ENCODE measurements around the gene APOBEC3A.

Gene APOBEC3A

DNA sequence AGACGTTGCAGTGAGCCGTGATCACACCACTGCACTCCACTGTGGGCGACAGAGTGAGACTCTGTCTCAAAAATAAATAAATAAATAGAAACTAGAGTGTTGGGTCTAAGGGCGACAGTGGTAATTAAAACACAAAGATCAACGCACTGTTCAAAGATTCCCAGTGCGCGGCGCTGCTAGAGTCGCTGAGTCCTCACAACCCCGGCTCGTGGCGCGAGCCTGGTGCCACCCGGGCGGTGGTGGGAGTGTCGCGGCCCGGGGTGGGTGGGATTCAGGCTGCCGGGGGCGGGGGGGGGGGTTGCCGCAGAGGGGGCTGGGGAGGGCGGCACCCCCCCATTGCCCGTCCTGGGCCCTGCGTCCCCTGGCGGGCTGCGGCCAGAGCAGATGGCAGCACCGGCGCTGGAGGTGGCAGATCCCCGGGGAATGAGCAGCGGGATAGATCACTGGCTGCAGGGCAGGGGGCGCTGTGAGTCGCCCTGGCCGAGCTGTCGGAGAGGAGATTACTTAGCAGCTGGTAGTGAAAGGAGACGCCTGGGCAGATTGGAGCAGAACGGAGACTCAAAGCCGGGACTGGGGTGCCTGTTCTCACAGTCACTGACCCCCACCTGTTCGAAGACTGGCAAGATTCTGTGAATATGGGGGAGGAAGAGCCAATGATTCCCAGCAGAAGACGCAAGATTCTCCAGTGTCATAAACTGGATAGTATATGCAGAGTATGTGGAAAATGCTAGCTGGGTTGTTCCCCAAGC lies 30.2 kb upstream of the APOBEC3A start:
- Histone ChIP-seq H4K20me1 (ENCODE audit: insufficient read depth, low read length) (no peaks in the 10 kb centered on the region; the same call in 1 of the 2 replicates), H3K27me3 (ENCODE audit: insufficient read depth, low read length, poor library complexity) (peaks cover 7% of the 10 kb centered on the region), H3K79me2 (ENCODE audit: insufficient read depth, low read length) (no peaks in the 10 kb centered on the region), H3K4me1 (ENCODE audit: insufficient read depth, low read length) (no peaks in the 10 kb centered on the region), H3K27ac (ENCODE audit: low read length) (no peak overlapping the region), H3K9ac (ENCODE audit: low read depth, low read length) (no peak overlapping the region), H3K36me3 (ENCODE audit: insufficient read depth, low read length) (no peaks in the 10 kb centered on the region), H3K4me3 (ENCODE audit: low read depth in 1 of 2, low read length in 2 of 2) (no peak overlapping the region), H3K9me3 (ENCODE audit: insufficient read depth, low read length, severe bottlenecking) (no peaks in the 10 kb centered on the region), H2AFZ (ENCODE audit: low read depth, low read length) (no peak overlapping the region), H3K4me2 (ENCODE audit: insufficient read depth, low read length) (no peak overlapping the region)
- TF ChIP-seq EZH2 (IDR thresholded peaks at IDR 0.05; ENCODE audit: borderline replicate concordance, low read depth, low read length, severe bottlenecking): no peak
- TF ChIP-seq, protein P1, sequence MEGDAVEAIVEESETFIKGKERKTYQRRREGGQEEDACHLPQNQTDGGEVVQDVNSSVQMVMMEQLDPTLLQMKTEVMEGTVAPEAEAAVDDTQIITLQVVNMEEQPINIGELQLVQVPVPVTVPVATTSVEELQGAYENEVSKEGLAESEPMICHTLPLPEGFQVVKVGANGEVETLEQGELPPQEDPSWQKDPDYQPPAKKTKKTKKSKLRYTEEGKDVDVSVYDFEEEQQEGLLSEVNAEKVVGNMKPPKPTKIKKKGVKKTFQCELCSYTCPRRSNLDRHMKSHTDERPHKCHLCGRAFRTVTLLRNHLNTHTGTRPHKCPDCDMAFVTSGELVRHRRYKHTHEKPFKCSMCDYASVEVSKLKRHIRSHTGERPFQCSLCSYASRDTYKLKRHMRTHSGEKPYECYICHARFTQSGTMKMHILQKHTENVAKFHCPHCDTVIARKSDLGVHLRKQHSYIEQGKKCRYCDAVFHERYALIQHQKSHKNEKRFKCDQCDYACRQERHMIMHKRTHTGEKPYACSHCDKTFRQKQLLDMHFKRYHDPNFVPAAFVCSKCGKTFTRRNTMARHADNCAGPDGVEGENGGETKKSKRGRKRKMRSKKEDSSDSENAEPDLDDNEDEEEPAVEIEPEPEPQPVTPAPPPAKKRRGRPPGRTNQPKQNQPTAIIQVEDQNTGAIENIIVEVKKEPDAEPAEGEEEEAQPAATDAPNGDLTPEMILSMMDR (IDR thresholded peaks at IDR 0.05; ENCODE audit: borderline replicate concordance, extremely low read depth, low read length, poor library complexity, severe bottlenecking): peak; percentile 34
- ATAC-seq (ENCODE audit: insufficient read depth, low read depth): 0 out of 3 replicates have a peak, but pooled peaks have one; percentile 35
- peak; percentile 16 for DNase-seq

DNA sequence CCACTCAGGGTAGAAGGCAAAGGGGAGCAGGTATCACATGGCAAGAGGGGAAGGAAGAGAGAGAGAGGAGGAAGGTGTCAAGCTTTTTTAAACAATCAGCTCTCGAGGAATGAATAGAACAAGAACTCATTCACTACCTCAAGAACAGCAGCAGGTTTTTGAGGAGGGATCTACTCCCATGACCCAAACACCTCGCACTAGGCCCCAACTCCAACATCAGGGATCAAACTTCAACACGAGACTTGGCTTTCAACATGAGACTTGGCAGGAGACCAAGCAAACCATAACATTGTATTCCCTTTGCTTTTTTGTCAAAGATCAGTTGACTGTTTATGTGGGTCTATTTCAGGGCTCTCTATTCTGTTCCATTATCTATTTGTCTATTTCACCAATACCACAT lies 26.9 kb upstream of the APOBEC3A start:
- TF ChIP-seq EZH2 (IDR thresholded peaks at IDR 0.05; ENCODE audit: borderline replicate concordance, low read depth, low read length, severe bottlenecking): no peak
- TF ChIP-seq, protein P1 (IDR thresholded peaks at IDR 0.05; ENCODE audit: borderline replicate concordance, extremely low read depth, low read length, poor library complexity, severe bottlenecking): no peak
- no peak for DNase-seq
- Histone ChIP-seq H3K4me1 (ENCODE audit: insufficient read depth, low read length) (no peaks in the 10 kb centered on the region), H3K9ac (ENCODE audit: low read depth, low read length) (no peak overlapping the region), H2AFZ (ENCODE audit: low read depth, low read length) (no peak overlapping the region), H3K36me3 (ENCODE audit: insufficient read depth, low read length) (no peaks in the 10 kb centered on the region), H3K27ac (ENCODE audit: low read length) (no peak overlapping the region), H3K4me2 (ENCODE audit: insufficient read depth, low read length) (no peak overlapping the region), H4K20me1 (ENCODE audit: insufficient read depth, low read length) (peaks cover 2% of the 10 kb centered on the region; the same call in 1 of the 2 replicates), H3K79me2 (ENCODE audit: insufficient read depth, low read length) (no peaks in the 10 kb centered on the region), H3K27me3 (ENCODE audit: insufficient read depth, low read length, poor library complexity) (peaks cover 10% of the 10 kb centered on the region), H3K4me3 (ENCODE audit: low read depth in 1 of 2, low read length in 2 of 2) (no peak overlapping the region), H3K9me3 (ENCODE audit: insufficient read depth, low read length, severe bottlenecking) (no peaks in the 10 kb centered on the region)
- no peak for ATAC-seq (ENCODE audit: insufficient read depth, low read depth)

DNA sequence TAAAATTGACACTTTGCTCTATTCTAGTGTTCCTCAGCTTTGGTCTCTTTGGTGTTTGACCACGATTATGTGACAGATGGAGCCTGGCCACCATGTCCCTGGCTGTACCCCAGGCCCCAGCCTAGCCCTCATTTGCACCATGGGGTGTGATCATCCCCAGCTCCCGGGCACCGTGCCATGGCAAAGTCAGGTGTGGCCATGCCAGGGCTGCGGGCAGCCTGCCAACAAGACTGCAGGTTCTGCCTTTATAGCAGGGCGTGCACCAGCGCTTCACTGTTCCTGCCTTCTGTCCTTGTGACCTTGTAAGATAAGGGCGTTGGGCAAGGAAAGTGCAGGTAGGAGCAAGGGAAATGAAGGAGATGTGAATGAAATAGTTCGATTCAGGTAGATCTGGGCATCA lies 22.4 kb upstream of the APOBEC3A start:
- Histone ChIP-seq H2AFZ (ENCODE audit: low read depth, low read length) (no peak overlapping the region), H3K9ac (ENCODE audit: low read depth, low read length) (no peak overlapping the region), H3K27ac (ENCODE audit: low read length) (no peak overlapping the region), H4K20me1 (ENCODE audit: insufficient read depth, low read length) (peaks cover 2% of the 10 kb centered on the region; the same call in 1 of the 2 replicates), H3K4me3 (ENCODE audit: low read depth in 1 of 2, low read length in 2 of 2) (no peak overlapping the region), H3K4me2 (ENCODE audit: insufficient read depth, low read length) (no peak overlapping the region), H3K36me3 (ENCODE audit: insufficient read depth, low read length) (no peaks in the 10 kb centered on the region), H3K4me1 (ENCODE audit: insufficient read depth, low read length) (no peaks in the 10 kb centered on the region), H3K79me2 (ENCODE audit: insufficient read depth, low read length) (no peaks in the 10 kb centered on the region), H3K9me3 (ENCODE audit: insufficient read depth, low read length, severe bottlenecking) (no peaks in the 10 kb centered on the region), H3K27me3 (ENCODE audit: insufficient read depth, low read length, poor library complexity) (peaks cover 5% of the 10 kb centered on the region)
- no peak for ATAC-seq (ENCODE audit: insufficient read depth, low read depth)
- TF ChIP-seq EZH2 (IDR thresholded peaks at IDR 0.05; ENCODE audit: borderline replicate concordance, low read depth, low read length, severe bottlenecking): no peak
- TF ChIP-seq, protein P1 (IDR thresholded peaks at IDR 0.05; ENCODE audit: borderline replicate concordance, extremely low read depth, low read length, poor library complexity, severe bottlenecking): no peak
- DNase-seq: no peak

All from DND-41 (cell line).